ENCODE data around the gene KCTD20. TPM values are rescaled to one million over a fixed set of nuclear protein-coding genes. Genes with fewer than 3 reads are reported as not detected.
"Not testable (repeated sequence)": the region's sequence is repeated elsewhere in the genome, so short reads cannot be mapped to it uniquely, and the experiment has no call there.

The KCTD20 gene
- total RNA-seq (ENCODE audit: low replicate concordance), result 36.4 and 51.8 TPM in 2 replicates
- long read RNA-seq, full-length matches to known transcripts, result 4 of 15 reads
- long read RNA-seq, partial matches to known transcripts, result 5 of 15 reads
- long read RNA-seq, other reads (novel, unspliced or antisense), result 6 of 15 reads

- H3K27me3 Mint-ChIP-seq, result no peaks in the 10 kb centered on the region
- H3K27ac Mint-ChIP-seq, result peak within 1 kb of the TSS; percentile 98
- H3K36me3 Mint-ChIP-seq, result peaks cover 8% of the 10 kb centered on the region
- peak within 1 kb of the TSS; percentile 97 for H3K4me3 Mint-ChIP-seq
- peaks cover 29% of the 10 kb centered on the region for H3K4me1 Mint-ChIP-seq (ENCODE audit: unreplicated experiment)
- peak; percentile 89 for DNase-seq (ENCODE audit: extremely low spot score, unreplicated experiment)
- H3K9me3 Mint-ChIP-seq, result no peaks in the 10 kb centered on the region
- no peak for TF ChIP-seq CTCF (conservative IDR thresholded peaks at IDR 0.05)
Observed at GRCh38 chr6:36442671-36443470, at the start of gene KCTD20, which contains the start of gene PXT1. KCTD20 (plus strand) TSS chr6:36443000; CDS start chr6:36470098, 27,098 bp downstream. PXT1 (minus strand) TSS chr6:36442854; CDS start chr6:36426082, 16,772 bp downstream.

- Mint-ChIP-seq H3K27me3 (peaks cover 13% of the 10 kb centered on the region), H3K27ac (no peak overlapping the region), H3K9me3 (no peaks in the 10 kb centered on the region), H3K4me3 (no peak overlapping the region), H3K4me1 (ENCODE audit: unreplicated experiment) (no peaks in the 10 kb centered on the region), H3K36me3 (no peaks in the 10 kb centered on the region)
- no peak for DNase-seq (ENCODE audit: extremely low spot score, unreplicated experiment)
- no peak for TF ChIP-seq CTCF (conservative IDR thresholded peaks at IDR 0.05)
Observed at GRCh38 chr6:36399970-36400369, 42.8 kb upstream of the KCTD20 start.

GRCh38 chr6:36402481-36402880, 40.3 kb upstream of the KCTD20 start:
- Mint-ChIP-seq H3K27me3 (peaks cover 16% of the 10 kb centered on the region), H3K36me3 (no peaks in the 10 kb centered on the region), H3K4me1 (ENCODE audit: unreplicated experiment) (no peaks in the 10 kb centered on the region), H3K27ac (no peak overlapping the region), H3K4me3 (no peak overlapping the region), H3K9me3 (no peaks in the 10 kb centered on the region)
- no peak for DNase-seq (ENCODE audit: extremely low spot score, unreplicated experiment)
- TF ChIP-seq CTCF (conservative IDR thresholded peaks at IDR 0.05), result no peak

- Mint-ChIP-seq H3K36me3 (no peaks in the 10 kb centered on the region), H3K27ac (no peak overlapping the region), H3K27me3 (peaks cover 16% of the 10 kb centered on the region), H3K9me3 (no peaks in the 10 kb centered on the region), H3K4me3 (no peak overlapping the region), H3K4me1 (ENCODE audit: unreplicated experiment) (no peaks in the 10 kb centered on the region)
- TF ChIP-seq CTCF (conservative IDR thresholded peaks at IDR 0.05), result no peak
- no peak for DNase-seq (ENCODE audit: extremely low spot score, unreplicated experiment)
Observed at GRCh38 chr6:36404164-36404563, 38.6 kb upstream of the KCTD20 start.

- not testable (repeated sequence) for H3K27me3 Mint-ChIP-seq
Observed at GRCh38 chr6:36409718-36410117, 33.1 kb upstream of the KCTD20 start.

More at GRCh38 chr6:36409718-36410117, 33.1 kb upstream of the KCTD20 start:
- H3K36me3 Mint-ChIP-seq; DNase-seq (ENCODE audit: extremely low spot score, unreplicated experiment); H3K27ac Mint-ChIP-seq; H3K4me1 Mint-ChIP-seq (ENCODE audit: unreplicated experiment); H3K4me3 Mint-ChIP-seq; H3K9me3 Mint-ChIP-seq: not testable (repeated sequence)

Measured in type B pancreatic cell (in vitro differentiated cells).